Measurements from ENCODE around the gene FARP2.

GRCh38 chr2:241460631-241461030, 104.5 kb downstream of the FARP2 start:
- TF ChIP-seq TAF1 (IDR thresholded peaks at IDR 0.05; ENCODE audit: low read depth) (no peak), TCF12 (IDR thresholded peaks at IDR 0.05; ENCODE audit: low read depth) (no peak)

Measured in Ishikawa (cell line).